Sigmoid colon (tissue), 4 donors: Measurements from ENCODE around the gene CYB561D1.

ENCODE experiments used
- POLR2A ChIP-seq, 2 donors: fragments of 450-650 bp; IDR thresholded peaks; one replicate each; pipeline ENCODE4 v1.6.1; 2016; ENCODE audit warnings: antibody characterized with exemption in 2 of 2, mild to moderate bottlenecking in 2 of 2, moderate library complexity in 2 of 2
- POLR2AphosphoS5 ChIP-seq, 4 donors: sonication (generic); formaldehyde crosslinking; IDR thresholded peaks; one replicate each; pipeline ENCODE4 v1.6.1; 2017; ENCODE audit warnings: antibody characterized with exemption in 4 of 4
- TF ChIP-seq, protein P1 (sequence below), 4 experiments: fragments of 450-650 bp in 3 of 4; fragments of 200-600 bp in 1 of 4; IDR thresholded peaks; one replicate each; pipeline ENCODE4 v1.5.1; 2016 to 2019; ENCODE audit warnings: antibody characterized with exemption in 4 of 4, mild to moderate bottlenecking in 3 of 4, moderate library complexity in 2 of 4

DNA sequence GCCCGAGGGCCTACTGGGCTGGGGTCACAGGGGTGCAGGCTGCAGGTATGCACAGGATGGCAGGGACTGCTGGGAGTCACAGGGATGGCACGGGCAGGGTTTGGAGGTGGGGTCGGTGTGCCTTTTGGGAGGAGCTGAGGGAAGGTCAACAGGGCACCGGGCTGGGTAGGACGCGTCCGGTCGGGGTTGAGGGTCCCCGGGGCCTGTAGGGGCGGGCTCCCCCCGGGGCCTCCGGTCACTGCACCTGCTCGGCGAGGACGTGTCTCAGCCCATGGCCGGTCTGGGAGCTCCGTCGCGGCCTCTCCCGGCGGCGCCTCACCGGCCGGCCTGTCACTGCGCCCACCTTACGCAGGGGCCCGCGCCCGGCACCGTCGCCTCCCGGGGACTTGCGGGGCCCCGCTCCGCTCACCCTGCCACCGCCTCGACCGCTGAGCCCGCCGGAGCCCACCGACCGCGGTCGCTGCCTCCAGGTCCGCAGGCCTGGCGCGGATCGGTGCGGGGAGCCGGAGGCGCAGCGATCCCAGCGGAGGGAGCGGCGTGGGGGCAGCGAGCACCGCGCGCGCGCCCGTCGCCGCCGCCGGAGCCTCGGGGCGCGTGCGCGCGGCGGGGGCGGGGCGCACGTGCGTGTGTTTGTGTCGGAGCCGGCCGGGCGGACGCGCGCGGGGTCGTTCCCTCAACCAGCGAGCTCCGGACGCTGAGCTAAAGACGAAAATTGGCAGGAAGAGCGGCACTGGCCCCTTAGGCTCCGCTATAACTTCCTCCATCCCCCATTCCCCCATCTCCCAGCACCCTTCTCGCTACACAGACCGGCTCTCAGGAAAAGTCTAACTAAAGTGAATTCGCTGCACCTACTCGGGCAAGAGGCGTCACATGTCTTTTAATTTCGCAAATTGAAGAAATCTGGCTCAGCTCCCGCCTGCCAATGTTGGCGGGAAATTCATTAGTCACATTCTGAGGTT is 15.6 kb downstream of the CYB561D1 start, which contains the start of gene AMIGO1:
- TF ChIP-seq, protein P1, sequence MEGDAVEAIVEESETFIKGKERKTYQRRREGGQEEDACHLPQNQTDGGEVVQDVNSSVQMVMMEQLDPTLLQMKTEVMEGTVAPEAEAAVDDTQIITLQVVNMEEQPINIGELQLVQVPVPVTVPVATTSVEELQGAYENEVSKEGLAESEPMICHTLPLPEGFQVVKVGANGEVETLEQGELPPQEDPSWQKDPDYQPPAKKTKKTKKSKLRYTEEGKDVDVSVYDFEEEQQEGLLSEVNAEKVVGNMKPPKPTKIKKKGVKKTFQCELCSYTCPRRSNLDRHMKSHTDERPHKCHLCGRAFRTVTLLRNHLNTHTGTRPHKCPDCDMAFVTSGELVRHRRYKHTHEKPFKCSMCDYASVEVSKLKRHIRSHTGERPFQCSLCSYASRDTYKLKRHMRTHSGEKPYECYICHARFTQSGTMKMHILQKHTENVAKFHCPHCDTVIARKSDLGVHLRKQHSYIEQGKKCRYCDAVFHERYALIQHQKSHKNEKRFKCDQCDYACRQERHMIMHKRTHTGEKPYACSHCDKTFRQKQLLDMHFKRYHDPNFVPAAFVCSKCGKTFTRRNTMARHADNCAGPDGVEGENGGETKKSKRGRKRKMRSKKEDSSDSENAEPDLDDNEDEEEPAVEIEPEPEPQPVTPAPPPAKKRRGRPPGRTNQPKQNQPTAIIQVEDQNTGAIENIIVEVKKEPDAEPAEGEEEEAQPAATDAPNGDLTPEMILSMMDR (IDR thresholded peaks at IDR 0.05): no peak
- TF ChIP-seq POLR2AphosphoS5 (IDR thresholded peaks at IDR 0.05) (no peak), POLR2A (IDR thresholded peaks at IDR 0.05) (no peak)
